ENCODE results near the gene CHST3.

DNA sequence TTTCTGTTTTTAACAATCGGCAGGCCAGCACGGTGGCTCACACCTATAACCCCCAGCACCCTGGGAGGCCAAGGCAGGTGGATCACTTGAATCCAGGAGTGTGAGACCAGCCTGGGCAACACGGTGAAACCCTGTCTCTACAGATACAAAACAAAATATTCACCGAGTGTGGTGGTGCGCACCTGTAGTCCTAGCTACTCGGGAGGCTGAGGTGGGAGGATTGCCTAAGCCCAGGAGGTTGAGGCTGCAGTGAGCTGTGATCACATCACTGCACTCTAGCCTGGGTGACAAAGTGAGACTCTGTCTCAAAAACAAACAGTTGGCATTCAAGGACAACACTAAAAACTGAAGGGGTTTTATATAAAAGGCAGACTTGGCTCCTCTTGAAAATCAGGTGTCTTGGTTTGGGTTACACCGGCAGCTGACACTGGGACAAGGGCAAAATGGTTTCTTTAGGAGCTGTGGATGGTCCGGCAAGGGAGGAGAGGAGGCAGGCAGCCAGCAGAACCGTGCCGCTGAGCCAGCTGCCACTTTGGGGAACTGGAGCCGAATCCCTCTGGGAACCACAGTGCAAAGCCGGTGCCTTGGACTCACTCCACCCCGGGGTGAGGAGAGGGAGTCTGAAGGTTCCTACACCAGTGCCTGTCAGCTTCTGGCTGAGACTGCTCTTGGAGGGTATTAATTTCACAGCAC lies 52.6 kb downstream of the CHST3 start:
- TF ChIP-seq, protein P1, sequence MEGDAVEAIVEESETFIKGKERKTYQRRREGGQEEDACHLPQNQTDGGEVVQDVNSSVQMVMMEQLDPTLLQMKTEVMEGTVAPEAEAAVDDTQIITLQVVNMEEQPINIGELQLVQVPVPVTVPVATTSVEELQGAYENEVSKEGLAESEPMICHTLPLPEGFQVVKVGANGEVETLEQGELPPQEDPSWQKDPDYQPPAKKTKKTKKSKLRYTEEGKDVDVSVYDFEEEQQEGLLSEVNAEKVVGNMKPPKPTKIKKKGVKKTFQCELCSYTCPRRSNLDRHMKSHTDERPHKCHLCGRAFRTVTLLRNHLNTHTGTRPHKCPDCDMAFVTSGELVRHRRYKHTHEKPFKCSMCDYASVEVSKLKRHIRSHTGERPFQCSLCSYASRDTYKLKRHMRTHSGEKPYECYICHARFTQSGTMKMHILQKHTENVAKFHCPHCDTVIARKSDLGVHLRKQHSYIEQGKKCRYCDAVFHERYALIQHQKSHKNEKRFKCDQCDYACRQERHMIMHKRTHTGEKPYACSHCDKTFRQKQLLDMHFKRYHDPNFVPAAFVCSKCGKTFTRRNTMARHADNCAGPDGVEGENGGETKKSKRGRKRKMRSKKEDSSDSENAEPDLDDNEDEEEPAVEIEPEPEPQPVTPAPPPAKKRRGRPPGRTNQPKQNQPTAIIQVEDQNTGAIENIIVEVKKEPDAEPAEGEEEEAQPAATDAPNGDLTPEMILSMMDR (IDR thresholded peaks at IDR 0.05; ENCODE audit: low read depth, low read length): no peak
- TF ChIP-seq EZH2phosphoT487 (IDR thresholded peaks at IDR 0.05; ENCODE audit: low read depth): no peak

All from OCI-LY3 (cell line).